ENCODE measurements around the gene DRC1.

Gene DRC1

DNA sequence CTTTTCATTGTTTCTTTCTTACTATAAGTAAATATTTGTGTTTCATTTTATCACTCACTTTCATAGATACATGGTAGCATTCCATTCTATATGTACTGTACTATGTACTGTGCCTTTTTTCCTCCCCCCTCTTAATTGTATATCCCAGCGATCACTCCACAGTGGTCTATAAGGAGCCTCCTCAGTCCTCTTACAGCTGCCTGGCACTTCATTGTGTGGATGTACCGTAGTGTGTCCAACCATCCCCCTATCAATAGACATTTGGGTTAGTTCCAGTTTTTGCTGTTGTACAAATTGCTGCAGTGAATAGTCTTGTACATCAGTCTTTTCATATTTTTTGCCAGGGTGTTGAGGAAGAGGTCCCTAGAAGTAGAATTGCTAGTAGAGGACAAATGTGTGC lies 21.4 kb upstream of the DRC1 start:
- DNase-seq (ENCODE audit: low read depth in 2 of 2): no peak
- TF ChIP-seq, protein P1, sequence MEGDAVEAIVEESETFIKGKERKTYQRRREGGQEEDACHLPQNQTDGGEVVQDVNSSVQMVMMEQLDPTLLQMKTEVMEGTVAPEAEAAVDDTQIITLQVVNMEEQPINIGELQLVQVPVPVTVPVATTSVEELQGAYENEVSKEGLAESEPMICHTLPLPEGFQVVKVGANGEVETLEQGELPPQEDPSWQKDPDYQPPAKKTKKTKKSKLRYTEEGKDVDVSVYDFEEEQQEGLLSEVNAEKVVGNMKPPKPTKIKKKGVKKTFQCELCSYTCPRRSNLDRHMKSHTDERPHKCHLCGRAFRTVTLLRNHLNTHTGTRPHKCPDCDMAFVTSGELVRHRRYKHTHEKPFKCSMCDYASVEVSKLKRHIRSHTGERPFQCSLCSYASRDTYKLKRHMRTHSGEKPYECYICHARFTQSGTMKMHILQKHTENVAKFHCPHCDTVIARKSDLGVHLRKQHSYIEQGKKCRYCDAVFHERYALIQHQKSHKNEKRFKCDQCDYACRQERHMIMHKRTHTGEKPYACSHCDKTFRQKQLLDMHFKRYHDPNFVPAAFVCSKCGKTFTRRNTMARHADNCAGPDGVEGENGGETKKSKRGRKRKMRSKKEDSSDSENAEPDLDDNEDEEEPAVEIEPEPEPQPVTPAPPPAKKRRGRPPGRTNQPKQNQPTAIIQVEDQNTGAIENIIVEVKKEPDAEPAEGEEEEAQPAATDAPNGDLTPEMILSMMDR (IDR thresholded peaks at IDR 0.05; ENCODE audit: low read depth, low read length): no peak
- no peak overlapping the region for H3K4me3 ChIP-seq (replicated peaks in 1 of 2; ENCODE audit: low read depth in 2 of 2, low read length in 2 of 2)

DNA sequence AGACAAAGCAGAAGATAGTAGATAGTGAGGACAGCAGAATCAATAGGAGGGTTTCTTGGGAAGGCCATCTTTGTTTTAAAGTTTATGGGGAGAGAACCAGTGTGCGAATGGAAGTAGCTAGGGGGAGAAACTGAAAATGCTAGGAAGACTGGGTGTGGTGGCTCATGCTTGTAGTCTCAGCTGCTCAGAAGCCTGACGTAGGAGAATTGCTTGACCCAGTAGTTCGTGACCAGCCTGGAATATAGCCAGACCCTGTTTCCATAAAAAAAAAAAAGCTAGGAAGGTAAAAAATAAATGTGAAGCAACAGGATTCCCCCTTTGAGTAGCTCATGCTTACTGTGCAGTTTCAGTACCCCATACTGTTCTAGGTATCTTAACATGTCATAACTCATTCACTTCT lies 19.2 kb upstream of the DRC1 start:
- TF ChIP-seq, protein P1 (IDR thresholded peaks at IDR 0.05; ENCODE audit: low read depth, low read length): no peak
- H3K4me3 ChIP-seq (replicated peaks in 1 of 2; ENCODE audit: low read depth in 2 of 2, low read length in 2 of 2): no peak overlapping the region

DNA sequence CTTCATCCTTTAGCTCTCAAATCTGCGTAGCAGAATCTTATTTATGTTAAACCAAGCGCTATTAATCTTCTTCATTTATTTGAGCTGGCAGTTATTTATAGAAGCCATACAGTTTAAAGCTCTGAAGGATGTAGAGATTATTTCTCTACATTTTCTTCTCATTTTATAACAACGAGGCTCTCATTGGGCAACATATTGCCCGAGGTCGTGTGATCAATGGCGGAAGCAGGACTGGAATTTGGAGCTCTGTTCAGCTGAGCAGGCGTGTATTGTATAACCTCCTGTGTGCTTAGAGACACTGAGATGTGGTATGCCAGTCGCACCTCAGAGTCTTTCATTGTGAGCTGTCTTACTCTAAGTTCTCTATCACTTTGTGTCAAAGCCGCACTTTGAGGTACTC lies 17.5 kb upstream of the DRC1 start:
- no peak for DNase-seq (ENCODE audit: low read depth in 2 of 2)
- TF ChIP-seq, protein P1 (IDR thresholded peaks at IDR 0.05; ENCODE audit: low read depth, low read length): no peak
- no peak overlapping the region for H3K4me3 ChIP-seq (replicated peaks in 1 of 2; ENCODE audit: low read depth in 2 of 2, low read length in 2 of 2)

More for the DNA sequence above, 19.2 kb upstream of the DRC1 start:
- DNase-seq (ENCODE audit: low read depth in 2 of 2): no peak

DNA sequence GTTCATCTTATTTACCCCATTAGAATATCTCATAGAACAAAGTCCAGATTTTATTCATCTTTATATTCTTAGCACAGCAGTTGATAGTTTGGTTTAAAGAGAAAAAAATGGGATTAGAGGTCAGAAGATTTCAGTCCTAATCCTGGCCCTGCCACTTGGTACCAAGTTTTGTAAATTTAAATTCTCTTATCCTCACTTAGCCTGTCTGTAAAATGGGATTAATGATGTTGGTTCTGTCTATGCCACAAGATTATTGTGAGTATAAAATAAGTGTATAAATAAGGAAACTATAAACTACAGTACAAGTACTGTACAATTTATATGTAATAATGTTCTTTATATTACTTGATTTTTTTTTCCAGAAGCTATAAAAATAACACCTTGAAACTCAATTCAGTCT lies 17.1 kb upstream of the DRC1 start:
- TF ChIP-seq, protein P1 (IDR thresholded peaks at IDR 0.05; ENCODE audit: low read depth, low read length): no peak
- H3K4me3 ChIP-seq (replicated peaks in 1 of 2; ENCODE audit: low read depth in 2 of 2, low read length in 2 of 2): no peak overlapping the region
- DNase-seq (ENCODE audit: low read depth in 2 of 2): no peak

DNA sequence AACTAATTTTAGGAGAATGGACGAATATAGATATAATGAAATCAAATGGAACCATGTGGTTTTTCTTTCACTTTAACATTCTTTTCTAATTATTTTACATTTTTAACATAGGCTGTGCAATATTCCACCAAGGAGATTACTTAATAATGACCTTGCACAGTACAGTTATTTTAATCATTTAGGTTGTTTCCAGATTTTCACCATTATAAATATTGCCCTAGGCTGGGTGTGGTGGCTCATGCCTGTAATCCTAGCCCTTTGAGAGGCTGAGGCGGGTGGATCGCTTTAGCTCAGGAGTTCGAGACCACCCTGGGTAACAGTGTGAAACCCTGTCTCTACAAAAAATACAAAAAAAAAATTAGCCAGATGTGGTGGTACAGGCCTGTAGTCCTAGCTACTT lies 14.5 kb upstream of the DRC1 start:
- H3K4me3 ChIP-seq (replicated peaks in 1 of 2; ENCODE audit: low read depth in 2 of 2, low read length in 2 of 2): no peak overlapping the region
- TF ChIP-seq, protein P1 (IDR thresholded peaks at IDR 0.05; ENCODE audit: low read depth, low read length): no peak
- DNase-seq (ENCODE audit: low read depth in 2 of 2): no peak

DNA sequence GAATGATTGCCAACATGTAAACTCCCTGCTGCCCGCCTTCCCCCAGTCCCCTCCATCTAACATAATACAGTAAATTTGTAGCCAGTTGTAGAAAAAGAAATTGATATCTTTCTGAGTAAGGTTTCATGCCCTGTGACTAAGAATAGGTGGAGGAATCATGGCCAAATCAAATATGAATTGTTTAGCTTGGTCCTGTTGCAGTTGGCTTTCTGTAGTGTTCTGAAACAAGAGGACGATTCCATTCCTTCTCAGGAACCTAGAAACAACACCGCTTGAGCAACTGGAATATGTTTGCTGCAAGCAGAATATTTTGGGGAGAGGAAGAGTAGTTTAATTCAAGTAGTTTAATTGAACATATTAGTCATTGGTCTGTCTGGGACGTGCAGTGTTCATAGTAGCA lies 7.0 kb upstream of the DRC1 start:
- H3K4me3 ChIP-seq (replicated peaks in 1 of 2; ENCODE audit: low read depth in 2 of 2, low read length in 2 of 2): no peak overlapping the region
- peak in 1 of 2 donors; percentile 27 for DNase-seq (ENCODE audit: low read depth in 2 of 2)
- TF ChIP-seq, protein P1 (IDR thresholded peaks at IDR 0.05; ENCODE audit: low read depth, low read length): no peak

DNA sequence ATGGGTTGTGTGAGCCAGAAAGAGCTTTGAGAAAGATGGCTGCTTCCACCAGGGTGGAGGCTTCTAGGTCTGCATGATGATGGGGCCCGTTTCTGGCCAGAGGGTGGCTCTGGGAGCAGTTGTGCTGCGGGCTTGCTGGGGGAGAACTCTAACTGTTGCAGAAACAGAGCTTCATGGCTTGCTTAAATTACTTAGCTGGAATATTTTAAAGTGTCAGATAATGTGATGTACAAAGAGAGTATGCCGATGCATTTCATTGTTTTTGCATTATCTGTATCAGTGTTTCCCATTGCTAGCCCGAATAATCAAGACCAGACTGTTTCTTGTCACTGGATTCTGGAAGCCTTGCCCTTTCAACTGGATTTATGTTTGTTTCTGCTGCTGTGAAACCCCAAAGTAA lies 6.3 kb upstream of the DRC1 start:
- no peak for DNase-seq (ENCODE audit: low read depth in 2 of 2)
- TF ChIP-seq, protein P1 (IDR thresholded peaks at IDR 0.05; ENCODE audit: low read depth, low read length): no peak
- no peak overlapping the region for H3K4me3 ChIP-seq (replicated peaks in 1 of 2; ENCODE audit: low read depth in 2 of 2, low read length in 2 of 2)
